ENCODE measurements around the gene GYPC.

DNA sequence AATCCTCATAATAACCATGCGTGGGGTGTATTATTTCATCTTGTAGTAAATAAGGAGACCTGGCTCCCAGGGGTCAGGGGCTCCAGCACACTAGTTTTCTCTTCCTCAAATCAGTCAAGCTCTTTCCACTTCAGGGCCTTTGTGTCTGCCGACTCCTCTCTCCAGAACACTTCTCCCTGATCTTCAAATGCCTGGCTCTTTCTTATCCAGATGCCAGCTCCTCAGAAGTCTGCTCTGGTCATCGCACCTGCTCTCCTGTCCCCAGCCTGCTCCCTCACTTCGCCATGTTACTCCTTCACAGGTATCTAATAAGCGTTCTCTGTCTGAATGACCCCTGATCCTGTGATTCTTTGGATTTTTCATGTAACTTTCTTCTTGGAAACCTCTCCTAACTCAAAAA lies 62.0 kb downstream of the GYPC start:
- TF ChIP-seq EZH2phosphoT487 (IDR thresholded peaks at IDR 0.05; ENCODE audit: borderline replicate concordance), result no peak
- TF ChIP-seq, protein P1, sequence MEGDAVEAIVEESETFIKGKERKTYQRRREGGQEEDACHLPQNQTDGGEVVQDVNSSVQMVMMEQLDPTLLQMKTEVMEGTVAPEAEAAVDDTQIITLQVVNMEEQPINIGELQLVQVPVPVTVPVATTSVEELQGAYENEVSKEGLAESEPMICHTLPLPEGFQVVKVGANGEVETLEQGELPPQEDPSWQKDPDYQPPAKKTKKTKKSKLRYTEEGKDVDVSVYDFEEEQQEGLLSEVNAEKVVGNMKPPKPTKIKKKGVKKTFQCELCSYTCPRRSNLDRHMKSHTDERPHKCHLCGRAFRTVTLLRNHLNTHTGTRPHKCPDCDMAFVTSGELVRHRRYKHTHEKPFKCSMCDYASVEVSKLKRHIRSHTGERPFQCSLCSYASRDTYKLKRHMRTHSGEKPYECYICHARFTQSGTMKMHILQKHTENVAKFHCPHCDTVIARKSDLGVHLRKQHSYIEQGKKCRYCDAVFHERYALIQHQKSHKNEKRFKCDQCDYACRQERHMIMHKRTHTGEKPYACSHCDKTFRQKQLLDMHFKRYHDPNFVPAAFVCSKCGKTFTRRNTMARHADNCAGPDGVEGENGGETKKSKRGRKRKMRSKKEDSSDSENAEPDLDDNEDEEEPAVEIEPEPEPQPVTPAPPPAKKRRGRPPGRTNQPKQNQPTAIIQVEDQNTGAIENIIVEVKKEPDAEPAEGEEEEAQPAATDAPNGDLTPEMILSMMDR (conservative IDR thresholded peaks at IDR 0.05; ENCODE audit: low read length), result no peak
